GM12878 (cell line): ENCODE results near the gene APCDD1. TPM values are rescaled to one million over a fixed set of nuclear protein-coding genes. Genes with fewer than 3 reads are reported as not detected.

ENCODE experiments used
- ATAC-seq: fragments of 200-7000 bp; cut with Tn5 transposase; 3 replicates; pipeline ENCODE4 v1.9.1; 2020; ENCODE audit warnings: mild to moderate bottlenecking, moderate library complexity
- BruUV-seq: library from RNA; stranded (reverse); fragments of 400-500 nt; replicated peaks from 2 replicates; lab custom pipeline; 2021; lab: Mats Ljungman, UMichigan
- CTCF ChIA-PET: fragments of 300-600 bp; sonication (Branson Sonifier 250); formaldehyde crosslinking; extraction: SDS; loops from one replicate; lab custom pipeline; 2021; ENCODE audit warnings: inconsistent platforms; lab: Yijun Ruan, JAX
- POLR2A ChIA-PET: fragments of 350-600 bp; formaldehyde crosslinking; extraction: SDS; loops from one replicate; lab custom pipeline; 2021; ENCODE audit warnings: inconsistent platforms; lab: Charles Lee
- RAD21 ChIA-PET: fragments of 300-600 bp; sonication (Branson Sonifier 250); formaldehyde crosslinking; loops from one replicate; lab custom pipeline; 2023; ENCODE audit warnings: antibody characterized with exemption; ENCODE audit not compliant: unreplicated experiment; lab: Charles Lee
- SMC1A ChIA-PET: fragments of 300-600 bp; sonication (Branson Sonifier 250); formaldehyde crosslinking; loops from one replicate; lab custom pipeline; 2023; ENCODE audit not compliant: unreplicated experiment, uncharacterized antibody; lab: Charles Lee
- DNase-seq: peaks from one replicate; pipeline ENCODE4 v3.0.0-alpha.2; 2011; ENCODE audit warnings: low read depth, low spot score
- FAIRE-seq: peaks from 3 replicates; lab custom pipeline; 2011; peaks lifted over from hg19 to GRCh38; lab: Jason Lieb, UNC
- H2AFZ ChIP-seq: 2 replicates; pipeline ENCODE4 v1.6.0; 2011; ENCODE audit warnings: low read depth, low read length, control low read depth; ENCODE audit not compliant: control insufficient read depth
- H3K27ac ChIP-seq: 2 replicates; pipeline ENCODE4 v1.5.1; 2011; ENCODE audit warnings: control low read depth; ENCODE audit not compliant: control insufficient read depth, insufficient read depth
- H3K27me3 ChIP-seq, 2 experiments: replicated peaks in 1 of 2; 2 replicates each; pipeline versions ENCODE4 v1.6.0 to v1.6.1; 2011; ENCODE audit warnings: low read length in 1 of 2; ENCODE audit not compliant: control insufficient read depth in 2 of 2, insufficient read depth in 2 of 2
- H3K36me3 ChIP-seq, 2 experiments: 2 replicates each; pipeline ENCODE4 v1.5.1; 2011; ENCODE audit warnings: low read length in 1 of 2; ENCODE audit not compliant: control insufficient read depth in 2 of 2, insufficient read depth in 2 of 2
- H3K4me1 ChIP-seq: 2 replicates; pipeline ENCODE4 v1.6.1; 2011; ENCODE audit warnings: mild to moderate bottlenecking, low read length, moderate library complexity, mixed read lengths; ENCODE audit not compliant: control insufficient read depth, insufficient read depth
- H3K4me2 ChIP-seq: 2 replicates; pipeline ENCODE4 v1.6.0; 2011; ENCODE audit warnings: control low read depth; ENCODE audit not compliant: control insufficient read depth, insufficient read depth
- H3K4me3 ChIP-seq: fragments of 200-600 bp; sonication (generic); 2 replicates; pipeline ENCODE4 v1.5.1; 2016
- H3K79me2 ChIP-seq: 2 replicates; pipeline ENCODE4 v1.6.0; 2011; ENCODE audit warnings: low read length; ENCODE audit not compliant: control insufficient read depth, insufficient read depth
- H3K9ac ChIP-seq: 2 replicates; pipeline ENCODE4 v1.8.0; 2011; ENCODE audit warnings: low read length, control low read depth, mixed read lengths; ENCODE audit not compliant: control insufficient read depth, insufficient read depth
- H3K9me3 ChIP-seq: replicated peaks from 3 replicates; pipeline ENCODE4 v1.5.1; 2011; ENCODE audit warnings: mild to moderate bottlenecking, low read length; ENCODE audit not compliant: control insufficient read depth, insufficient read depth
- H4K20me1 ChIP-seq: 2 replicates; pipeline ENCODE4 v1.6.0; 2011; ENCODE audit not compliant: control insufficient read depth, insufficient read depth
- ETV6 ChIP-seq, 2 experiments: fragments of 450-650 bp in 1 of 2; IDR thresholded peaks in 1 of 2; conservative IDR thresholded peaks in 1 of 2; 2 replicates each; pipeline ENCODE4 v1.6.1; 2014; ENCODE audit warnings: antibody characterized with exemption in 1 of 2, borderline replicate concordance in 1 of 2, low read depth in 1 of 2, mild to moderate bottlenecking in 1 of 2, moderate library complexity in 1 of 2
- EZH2 ChIP-seq: IDR thresholded peaks from 2 replicates; pipeline ENCODE4 v1.6.1; 2012; ENCODE audit warnings: low read depth, mild to moderate bottlenecking, control low read depth, inconsistent platforms, low read length, borderline replicate concordance; ENCODE audit not compliant: control insufficient read depth
- GATAD2B ChIP-seq: fragments of 450-650 bp; conservative IDR thresholded peaks from 2 replicates; pipeline ENCODE4 v1.6.1; 2017; ENCODE audit warnings: low read depth, mild to moderate bottlenecking, moderate library complexity
- KDM1A ChIP-seq: fragments of 200-600 bp; sonication (generic); IDR thresholded peaks from 2 replicates; pipeline ENCODE4 v1.6.1; 2016; ENCODE audit warnings: borderline replicate concordance
- KLF5 ChIP-seq: fragments of 450-650 bp; IDR thresholded peaks from 2 replicates; pipeline ENCODE4 v1.6.1; 2014; ENCODE audit warnings: mild to moderate bottlenecking; ENCODE audit not compliant: partially characterized antibody
- NR2C2 ChIP-seq: IDR thresholded peaks from 2 replicates; pipeline ENCODE4 v1.6.1; 2011; ENCODE audit warnings: borderline replicate concordance, low read depth; ENCODE audit not compliant: control insufficient read depth, insufficient read length
- POLR2A ChIP-seq: IDR thresholded peaks from 2 replicates; pipeline ENCODE4 v1.6.1; 2011; ENCODE audit warnings: low read depth, mild to moderate bottlenecking, low read length
- RB1 ChIP-seq: fragments of 450-650 bp; formaldehyde crosslinking; IDR thresholded peaks from 2 replicates; pipeline ENCODE4 v1.6.1; 2017; ENCODE audit warnings: mild to moderate bottlenecking, borderline replicate concordance
- TCF12 ChIP-seq: IDR thresholded peaks from 2 replicates; pipeline ENCODE4 v1.6.1; 2011; ENCODE audit warnings: low read depth, mild to moderate bottlenecking, low read length
- USF1 ChIP-seq: IDR thresholded peaks from 2 replicates; pipeline ENCODE4 v1.6.1; 2011; ENCODE audit warnings: borderline replicate concordance, low read depth, mild to moderate bottlenecking, moderate library complexity, mixed read lengths, low read length; ENCODE audit not compliant: insufficient read depth; ENCODE audit errors: extremely low read length
- ZBTB33 ChIP-seq: fragments of 450-650 bp; IDR thresholded peaks from 2 replicates; pipeline ENCODE4 v1.6.1; 2017; ENCODE audit warnings: mild to moderate bottlenecking
- WGBS: methylation state at CpG from one replicate; pipeline ENCODE4 v1.1.6; 2016; ENCODE audit warnings: low lambda C conversion rate; ENCODE audit not compliant: insufficient replicate concordance, insufficient coverage; ENCODE audit errors: missing lambda C conversion rate; 5-methylcytosine and 5-hydroxymethylcytosine counted together
- in situ Hi-C: fragments of 300-500 bp; cut with MboI; formaldehyde crosslinking; loops from 9 replicates; pipeline ENCODE4 v1.14.3; 2018; ENCODE audit warnings: mixed read lengths
- intact Hi-C: fragments of 100-400 bp; cut with micrococcal nuclease; formaldehyde crosslinking; loops from one replicate; pipeline ENCODE4 v1.14.2; 2022; ENCODE audit not compliant: unreplicated experiment
- polyA plus RNA-seq, 11 experiments: library from polyadenylated mRNA; depleted of rRNA in 4 of 11; unstranded in 6 of 11; stranded (reverse) in 5 of 11; fragments of >200 nt; fragmentation: Nextera tagmentation in 4 of 11; fragmentation: Illumina TruSeq in 1 of 11; extraction: Ambion mirVana in 4 of 11; extraction: Trizol in 1 of 11; gene quantifications; 1 replicate in 1 of 11; 2 replicates in 10 of 11; pipeline versions ENCODE4 v1.2.1 to v1.2.3, GENCODE V29; 2011 to 2016; ENCODE audit warnings: inconsistent platforms in 2 of 11, missing spikeins in 2 of 11, low read depth in 1 of 11
- total RNA-seq, 4 experiments: library from RNA; depleted of rRNA in 3 of 4; stranded (reverse); fragments of >200 nt in 3 of 4; fragmentation: Illumina TruSeq in 1 of 4; extraction: Trizol in 1 of 4; gene quantifications; 2 replicates each; pipeline versions ENCODE4 v1.2.1 to v1.2.3, GENCODE V29; 2013 to 2021
- TF ChIP-seq, protein P1 (sequence below): fragments of 450-650 bp; IDR thresholded peaks from 2 replicates; pipeline ENCODE4 v1.6.1; 2016; ENCODE audit warnings: mild to moderate bottlenecking, moderate library complexity, borderline replicate concordance
- TF ChIP-seq, protein P2 (sequence below): fragments of 450-650 bp; IDR thresholded peaks from 2 replicates; pipeline ENCODE4 v1.6.1; 2016; ENCODE audit warnings: mild to moderate bottlenecking

The APCDD1 gene
- total and polyA plus RNA-seq, 10 of the 15 experiments (the other 5 are each of a cell fraction or from before 2014, with no cell fraction given) = not detected

GRCh38 chr18:10537765-10538164, 83.3 kb downstream of the APCDD1 start:
- in situ Hi-C loops (no loop called here), intact Hi-C loops (no loop called here)
- no peak overlapping the region for H3K4me2 ChIP-seq
- no peak overlapping the region for H2AFZ ChIP-seq
- ChIA-PET SMC1A (interaction anchor here (1.0 kb wide), 1 partner anchor 617 kb away, joined by 3 read pairs; no protein-coding TSS in a partner anchor), POLR2A (interaction anchor here (1.1 kb wide), 1 partner anchor 16 kb away, joined by 3 read pairs; no protein-coding TSS in a partner anchor), CTCF (interaction anchor here (1.5 to 1.6 kb wide), 2 partner anchors 12 to 23 kb away, joined by 4 to 6 read pairs; partner anchors contain the start of gene NAPG), RAD21 (interaction anchor here (1.6 kb wide), 1 partner anchor 21 kb away, joined by 3 read pairs; no protein-coding TSS in a partner anchor)
- ATAC-seq (no peak), DNase-seq (no peak), FAIRE-seq (no peak)
- no peak overlapping the region for H3K4me3 ChIP-seq
- no peak overlapping the region for H3K27ac ChIP-seq
- no peaks in the 10 kb centered on the region for H4K20me1 ChIP-seq
- 48% methylated on average over 2 of the region's 2 CpGs for WGBS
- H3K36me3 ChIP-seq = peaks cover 5% of the 10 kb centered on the region in 2 experiments
- H3K9ac ChIP-seq = no peak overlapping the region
- H3K4me1 ChIP-seq = no peaks in the 10 kb centered on the region
- H3K27me3 ChIP-seq = no peaks in the 10 kb centered on the region
- no peak for TF ChIP-seq KLF5
- TF ChIP-seq POLR2A = no peak
- TF ChIP-seq NR2C2 = no peak
- no peak for TF ChIP-seq EZH2
- no peak for TF ChIP-seq ZBTB33
- TF ChIP-seq, protein P1, sequence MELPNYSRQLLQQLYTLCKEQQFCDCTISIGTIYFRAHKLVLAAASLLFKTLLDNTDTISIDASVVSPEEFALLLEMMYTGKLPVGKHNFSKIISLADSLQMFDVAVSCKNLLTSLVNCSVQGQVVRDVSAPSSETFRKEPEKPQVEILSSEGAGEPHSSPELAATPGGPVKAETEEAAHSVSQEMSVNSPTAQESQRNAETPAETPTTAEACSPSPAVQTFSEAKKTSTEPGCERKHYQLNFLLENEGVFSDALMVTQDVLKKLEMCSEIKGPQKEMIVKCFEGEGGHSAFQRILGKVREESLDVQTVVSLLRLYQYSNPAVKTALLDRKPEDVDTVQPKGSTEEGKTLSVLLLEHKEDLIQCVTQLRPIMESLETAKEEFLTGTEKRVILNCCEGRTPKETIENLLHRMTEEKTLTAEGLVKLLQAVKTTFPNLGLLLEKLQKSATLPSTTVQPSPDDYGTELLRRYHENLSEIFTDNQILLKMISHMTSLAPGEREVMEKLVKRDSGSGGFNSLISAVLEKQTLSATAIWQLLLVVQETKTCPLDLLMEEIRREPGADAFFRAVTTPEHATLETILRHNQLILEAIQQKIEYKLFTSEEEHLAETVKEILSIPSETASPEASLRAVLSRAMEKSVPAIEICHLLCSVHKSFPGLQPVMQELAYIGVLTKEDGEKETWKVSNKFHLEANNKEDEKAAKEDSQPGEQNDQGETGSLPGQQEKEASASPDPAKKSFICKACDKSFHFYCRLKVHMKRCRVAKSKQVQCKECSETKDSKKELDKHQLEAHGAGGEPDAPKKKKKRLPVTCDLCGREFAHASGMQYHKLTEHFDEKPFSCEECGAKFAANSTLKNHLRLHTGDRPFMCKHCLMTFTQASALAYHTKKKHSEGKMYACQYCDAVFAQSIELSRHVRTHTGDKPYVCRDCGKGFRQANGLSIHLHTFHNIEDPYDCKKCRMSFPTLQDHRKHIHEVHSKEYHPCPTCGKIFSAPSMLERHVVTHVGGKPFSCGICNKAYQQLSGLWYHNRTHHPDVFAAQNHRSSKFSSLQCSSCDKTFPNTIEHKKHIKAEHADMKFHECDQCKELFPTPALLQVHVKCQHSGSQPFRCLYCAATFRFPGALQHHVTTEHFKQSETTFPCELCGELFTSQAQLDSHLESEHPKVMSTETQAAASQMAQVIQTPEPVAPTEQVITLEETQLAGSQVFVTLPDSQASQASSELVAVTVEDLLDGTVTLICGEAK = no peak
- no peak for TF ChIP-seq KDM1A
- no peak for TF ChIP-seq ETV6 (conservative IDR thresholded peaks at IDR 0.05 in 1 of 2, IDR thresholded peaks at IDR 0.05 in 1 of 2; ENCODE audit: borderline replicate concordance in 1 of 2, low read depth in 1 of 2)
- TF ChIP-seq RB1 = no peak
- TF ChIP-seq USF1 = no peak
- TF ChIP-seq, protein P2, sequence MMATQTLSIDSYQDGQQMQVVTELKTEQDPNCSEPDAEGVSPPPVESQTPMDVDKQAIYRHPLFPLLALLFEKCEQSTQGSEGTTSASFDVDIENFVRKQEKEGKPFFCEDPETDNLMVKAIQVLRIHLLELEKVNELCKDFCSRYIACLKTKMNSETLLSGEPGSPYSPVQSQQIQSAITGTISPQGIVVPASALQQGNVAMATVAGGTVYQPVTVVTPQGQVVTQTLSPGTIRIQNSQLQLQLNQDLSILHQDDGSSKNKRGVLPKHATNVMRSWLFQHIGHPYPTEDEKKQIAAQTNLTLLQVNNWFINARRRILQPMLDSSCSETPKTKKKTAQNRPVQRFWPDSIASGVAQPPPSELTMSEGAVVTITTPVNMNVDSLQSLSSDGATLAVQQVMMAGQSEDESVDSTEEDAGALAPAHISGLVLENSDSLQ = no peak
- TF ChIP-seq GATAD2B = no peak
- TF ChIP-seq TCF12 = no peak
- H3K9me3 ChIP-seq = no peaks in the 10 kb centered on the region
- H3K79me2 ChIP-seq = peaks cover 2% of the 10 kb centered on the region
- no TSS peak for BruUV-seq
